Liver (tissue), 3 donors: ENCODE measurements around the gene AXIN1.

Experiments used
- EGR1 ChIP-seq, 2 donors: IDR thresholded peaks; 2 replicates each; pipeline ENCODE4 v1.6.1; 2016 to 2018; ENCODE audit warnings: antibody characterized with exemption in 2 of 2, low read depth in 2 of 2
- GABPA ChIP-seq, 2 donors: IDR thresholded peaks in 1 of 2; conservative IDR thresholded peaks in 1 of 2; 2 replicates each; pipeline ENCODE4 v1.6.1; 2016; ENCODE audit warnings: antibody characterized with exemption in 2 of 2, mild to moderate bottlenecking in 1 of 2, moderate library complexity in 1 of 2
- NR2F2 ChIP-seq: IDR thresholded peaks from 2 replicates; pipeline ENCODE4 v1.6.1; 2016; ENCODE audit warnings: antibody characterized with exemption
- RAD21 ChIP-seq, 2 donors: IDR thresholded peaks; 2 replicates each; pipeline ENCODE4 v1.6.1; 2016; ENCODE audit warnings: antibody characterized with exemption in 2 of 2, mild to moderate bottlenecking in 2 of 2
- SP1 ChIP-seq: IDR thresholded peaks from 2 replicates; pipeline ENCODE4 v1.6.1; 2018; ENCODE audit warnings: antibody characterized with exemption, mild to moderate bottlenecking
- YY1 ChIP-seq: IDR thresholded peaks from 2 replicates; pipeline ENCODE4 v1.6.1; 2016; ENCODE audit warnings: antibody characterized with exemption, mild to moderate bottlenecking
- TF ChIP-seq, protein P1 (sequence below): fragments of 150-350 bp; IDR thresholded peaks from 2 replicates; pipeline ENCODE4 v1.5.1; 2017; ENCODE audit warnings: improper control_type of control experiment, low read depth, low read length; ENCODE audit not compliant: missing input control
- TF ChIP-seq, protein P2 (sequence below): IDR thresholded peaks from 2 replicates; pipeline ENCODE4 v1.6.1; 2016; ENCODE audit warnings: antibody characterized with exemption, mild to moderate bottlenecking
- TF ChIP-seq, protein P3 (sequence below): IDR thresholded peaks from 2 replicates; pipeline ENCODE4 v1.6.1; 2016; ENCODE audit warnings: antibody characterized with exemption
- TF ChIP-seq, protein P4 (sequence below): IDR thresholded peaks from 2 replicates; pipeline ENCODE4 v1.6.1; 2016; ENCODE audit warnings: antibody characterized with exemption
- donor health status: healthy.
- donor health status: healthy.

DNA sequence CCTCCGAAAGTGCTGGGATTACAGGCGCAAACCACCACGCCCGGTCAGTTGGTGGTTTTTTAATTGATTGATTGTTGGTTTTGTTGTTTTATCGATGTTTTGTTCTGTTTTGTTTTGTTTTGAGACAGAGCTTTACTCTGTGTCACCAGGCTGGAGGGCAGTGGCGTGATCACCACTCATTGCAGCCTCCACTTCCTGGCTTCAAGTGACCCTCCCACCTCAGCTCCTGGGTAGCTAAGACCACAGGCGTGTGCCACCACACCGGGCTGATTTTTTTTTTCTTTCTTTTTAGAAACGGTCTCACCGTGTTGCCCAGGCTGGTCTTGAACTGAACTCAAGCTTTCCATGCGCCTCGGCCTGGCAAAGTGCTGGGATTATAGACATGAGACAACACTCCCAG, 105.5 kb downstream of the AXIN1 start:
- no peak for TF ChIP-seq NR2F2
- no peak for TF ChIP-seq GABPA (IDR thresholded peaks at IDR 0.05 in 1 of 2, conservative IDR thresholded peaks at IDR 0.05 in 1 of 2)
- TF ChIP-seq, protein P1, sequence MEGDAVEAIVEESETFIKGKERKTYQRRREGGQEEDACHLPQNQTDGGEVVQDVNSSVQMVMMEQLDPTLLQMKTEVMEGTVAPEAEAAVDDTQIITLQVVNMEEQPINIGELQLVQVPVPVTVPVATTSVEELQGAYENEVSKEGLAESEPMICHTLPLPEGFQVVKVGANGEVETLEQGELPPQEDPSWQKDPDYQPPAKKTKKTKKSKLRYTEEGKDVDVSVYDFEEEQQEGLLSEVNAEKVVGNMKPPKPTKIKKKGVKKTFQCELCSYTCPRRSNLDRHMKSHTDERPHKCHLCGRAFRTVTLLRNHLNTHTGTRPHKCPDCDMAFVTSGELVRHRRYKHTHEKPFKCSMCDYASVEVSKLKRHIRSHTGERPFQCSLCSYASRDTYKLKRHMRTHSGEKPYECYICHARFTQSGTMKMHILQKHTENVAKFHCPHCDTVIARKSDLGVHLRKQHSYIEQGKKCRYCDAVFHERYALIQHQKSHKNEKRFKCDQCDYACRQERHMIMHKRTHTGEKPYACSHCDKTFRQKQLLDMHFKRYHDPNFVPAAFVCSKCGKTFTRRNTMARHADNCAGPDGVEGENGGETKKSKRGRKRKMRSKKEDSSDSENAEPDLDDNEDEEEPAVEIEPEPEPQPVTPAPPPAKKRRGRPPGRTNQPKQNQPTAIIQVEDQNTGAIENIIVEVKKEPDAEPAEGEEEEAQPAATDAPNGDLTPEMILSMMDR, result no peak
- TF ChIP-seq, protein P2, sequence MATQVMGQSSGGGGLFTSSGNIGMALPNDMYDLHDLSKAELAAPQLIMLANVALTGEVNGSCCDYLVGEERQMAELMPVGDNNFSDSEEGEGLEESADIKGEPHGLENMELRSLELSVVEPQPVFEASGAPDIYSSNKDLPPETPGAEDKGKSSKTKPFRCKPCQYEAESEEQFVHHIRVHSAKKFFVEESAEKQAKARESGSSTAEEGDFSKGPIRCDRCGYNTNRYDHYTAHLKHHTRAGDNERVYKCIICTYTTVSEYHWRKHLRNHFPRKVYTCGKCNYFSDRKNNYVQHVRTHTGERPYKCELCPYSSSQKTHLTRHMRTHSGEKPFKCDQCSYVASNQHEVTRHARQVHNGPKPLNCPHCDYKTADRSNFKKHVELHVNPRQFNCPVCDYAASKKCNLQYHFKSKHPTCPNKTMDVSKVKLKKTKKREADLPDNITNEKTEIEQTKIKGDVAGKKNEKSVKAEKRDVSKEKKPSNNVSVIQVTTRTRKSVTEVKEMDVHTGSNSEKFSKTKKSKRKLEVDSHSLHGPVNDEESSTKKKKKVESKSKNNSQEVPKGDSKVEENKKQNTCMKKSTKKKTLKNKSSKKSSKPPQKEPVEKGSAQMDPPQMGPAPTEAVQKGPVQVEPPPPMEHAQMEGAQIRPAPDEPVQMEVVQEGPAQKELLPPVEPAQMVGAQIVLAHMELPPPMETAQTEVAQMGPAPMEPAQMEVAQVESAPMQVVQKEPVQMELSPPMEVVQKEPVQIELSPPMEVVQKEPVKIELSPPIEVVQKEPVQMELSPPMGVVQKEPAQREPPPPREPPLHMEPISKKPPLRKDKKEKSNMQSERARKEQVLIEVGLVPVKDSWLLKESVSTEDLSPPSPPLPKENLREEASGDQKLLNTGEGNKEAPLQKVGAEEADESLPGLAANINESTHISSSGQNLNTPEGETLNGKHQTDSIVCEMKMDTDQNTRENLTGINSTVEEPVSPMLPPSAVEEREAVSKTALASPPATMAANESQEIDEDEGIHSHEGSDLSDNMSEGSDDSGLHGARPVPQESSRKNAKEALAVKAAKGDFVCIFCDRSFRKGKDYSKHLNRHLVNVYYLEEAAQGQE, result no peak
- TF ChIP-seq RAD21 (IDR thresholded peaks at IDR 0.05), result no peak
- no peak for TF ChIP-seq YY1
- no peak for TF ChIP-seq SP1
- TF ChIP-seq, protein P3, sequence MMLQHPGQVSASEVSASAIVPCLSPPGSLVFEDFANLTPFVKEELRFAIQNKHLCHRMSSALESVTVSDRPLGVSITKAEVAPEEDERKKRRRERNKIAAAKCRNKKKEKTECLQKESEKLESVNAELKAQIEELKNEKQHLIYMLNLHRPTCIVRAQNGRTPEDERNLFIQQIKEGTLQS, result no peak
- TF ChIP-seq, protein P4, sequence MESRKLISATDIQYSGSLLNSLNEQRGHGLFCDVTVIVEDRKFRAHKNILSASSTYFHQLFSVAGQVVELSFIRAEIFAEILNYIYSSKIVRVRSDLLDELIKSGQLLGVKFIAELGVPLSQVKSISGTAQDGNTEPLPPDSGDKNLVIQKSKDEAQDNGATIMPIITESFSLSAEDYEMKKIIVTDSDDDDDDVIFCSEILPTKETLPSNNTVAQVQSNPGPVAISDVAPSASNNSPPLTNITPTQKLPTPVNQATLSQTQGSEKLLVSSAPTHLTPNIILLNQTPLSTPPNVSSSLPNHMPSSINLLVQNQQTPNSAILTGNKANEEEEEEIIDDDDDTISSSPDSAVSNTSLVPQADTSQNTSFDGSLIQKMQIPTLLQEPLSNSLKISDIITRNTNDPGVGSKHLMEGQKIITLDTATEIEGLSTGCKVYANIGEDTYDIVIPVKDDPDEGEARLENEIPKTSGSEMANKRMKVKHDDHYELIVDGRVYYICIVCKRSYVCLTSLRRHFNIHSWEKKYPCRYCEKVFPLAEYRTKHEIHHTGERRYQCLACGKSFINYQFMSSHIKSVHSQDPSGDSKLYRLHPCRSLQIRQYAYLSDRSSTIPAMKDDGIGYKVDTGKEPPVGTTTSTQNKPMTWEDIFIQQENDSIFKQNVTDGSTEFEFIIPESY, result no peak
- no peak for TF ChIP-seq EGR1 (IDR thresholded peaks at IDR 0.05; ENCODE audit: low read depth in 2 of 2)
